ENCODE measurements around the gene PRKAG2.

GRCh38 chr7:151780631-151781030 is 96.3 kb downstream of the PRKAG2 start:
- TF ChIP-seq EZH2phosphoT487 (IDR thresholded peaks at IDR 0.05; ENCODE audit: low read depth) = no peak
- TF ChIP-seq, protein P1, sequence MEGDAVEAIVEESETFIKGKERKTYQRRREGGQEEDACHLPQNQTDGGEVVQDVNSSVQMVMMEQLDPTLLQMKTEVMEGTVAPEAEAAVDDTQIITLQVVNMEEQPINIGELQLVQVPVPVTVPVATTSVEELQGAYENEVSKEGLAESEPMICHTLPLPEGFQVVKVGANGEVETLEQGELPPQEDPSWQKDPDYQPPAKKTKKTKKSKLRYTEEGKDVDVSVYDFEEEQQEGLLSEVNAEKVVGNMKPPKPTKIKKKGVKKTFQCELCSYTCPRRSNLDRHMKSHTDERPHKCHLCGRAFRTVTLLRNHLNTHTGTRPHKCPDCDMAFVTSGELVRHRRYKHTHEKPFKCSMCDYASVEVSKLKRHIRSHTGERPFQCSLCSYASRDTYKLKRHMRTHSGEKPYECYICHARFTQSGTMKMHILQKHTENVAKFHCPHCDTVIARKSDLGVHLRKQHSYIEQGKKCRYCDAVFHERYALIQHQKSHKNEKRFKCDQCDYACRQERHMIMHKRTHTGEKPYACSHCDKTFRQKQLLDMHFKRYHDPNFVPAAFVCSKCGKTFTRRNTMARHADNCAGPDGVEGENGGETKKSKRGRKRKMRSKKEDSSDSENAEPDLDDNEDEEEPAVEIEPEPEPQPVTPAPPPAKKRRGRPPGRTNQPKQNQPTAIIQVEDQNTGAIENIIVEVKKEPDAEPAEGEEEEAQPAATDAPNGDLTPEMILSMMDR (IDR thresholded peaks at IDR 0.05; ENCODE audit: low read depth, low read length) = no peak
